Stimulated activated CD8-positive, alpha-beta memory T cell treated with anti-CD3 and anti-CD28 coated beads, Interleukin-4, amount 100 ng/mL, for 48 hours (primary cell): Measurements from ENCODE around the gene RBM12.

Experiments
- DNase-seq: peaks from one replicate; pipeline ENCODE4 v3.0.0-alpha.2; 2020

Gene RBM12

GRCh38 chr20:35653430-35653734 lies 11.3 kb downstream of the RBM12 start:
- no peak for DNase-seq

- DNase-seq, result no peak
These were observed 11.9 kb downstream of the RBM12 start for GRCh38 chr20:35652641-35653429.

- no peak for DNase-seq
These were observed 12.7 kb downstream of the RBM12 start for GRCh38 chr20:35651958-35652357.

- DNase-seq, result no peak
These were observed 14.1 kb downstream of the RBM12 start for GRCh38 chr20:35650632-35651031.

GRCh38 chr20:35648836-35649235 lies 15.9 kb downstream of the RBM12 start:
- no peak for DNase-seq

GRCh38 chr20:35644806-35645205 lies 19.9 kb downstream of the RBM12 start:
- DNase-seq, result no peak

GRCh38 chr20:35643045-35643444 lies 21.7 kb downstream of the RBM12 start:
- peak; percentile 20 for DNase-seq

GRCh38 chr20:35641743-35642142 lies 23.0 kb downstream of the RBM12 start:
- no peak for DNase-seq

GRCh38 chr20:35640724-35641123 lies 24.0 kb downstream of the RBM12 start:
- no peak for DNase-seq

- no peak for DNase-seq
These were observed 25.9 kb downstream of the RBM12 start for GRCh38 chr20:35638751-35639150.

- DNase-seq, result peak; percentile 14
These were observed 27.4 kb downstream of the RBM12 start for GRCh38 chr20:35637276-35637675.

- DNase-seq, result no peak
These were observed 28.6 kb downstream of the RBM12 start for GRCh38 chr20:35636095-35636494.

GRCh38 chr20:35635652-35636051 lies 29.0 kb downstream of the RBM12 start:
- DNase-seq, result peak; percentile 14

GRCh38 chr20:35632539-35633115 lies 32.1 kb downstream of the RBM12 start:
- DNase-seq, result peak; percentile 21

GRCh38 chr20:35630636-35631035 lies 34.1 kb downstream of the RBM12 start:
- DNase-seq, result peak; percentile 20

GRCh38 chr20:35629427-35630145 lies 35.1 kb downstream of the RBM12 start:
- DNase-seq, result peak; percentile 13

- no peak for DNase-seq
These were observed 37.6 kb downstream of the RBM12 start for GRCh38 chr20:35627121-35627520.

- DNase-seq, result no peak
These were observed 38.2 kb downstream of the RBM12 start for GRCh38 chr20:35626386-35627001.

GRCh38 chr20:35625584-35626385 lies 38.9 kb downstream of the RBM12 start:
- DNase-seq, result peak; percentile 9

GRCh38 chr20:35621560-35621946 lies 43.1 kb downstream of the RBM12 start:
- DNase-seq, result no peak

- DNase-seq, result no peak
These were observed 43.7 kb downstream of the RBM12 start for GRCh38 chr20:35620818-35621559.
